Measurements from ENCODE around the gene SLC22A5. TPM values are rescaled to one million over a fixed set of nuclear protein-coding genes. Genes with fewer than 3 reads are reported as not detected.

The SLC22A5 gene
- total and polyA plus RNA-seq, 10 of the 15 experiments (the other 5 are each of a cell fraction or from before 2014, with no cell fraction given): 1.1 to 4.4 (median 2.3) TPM

GRCh38 chr5:132434416-132435286 lies 65.1 kb downstream of the SLC22A5 start:
- POLR2A ChIA-PET: interaction anchor here (1.1 to 6.1 kb wide), 3 partner anchors 8 to 22 kb away, joined by 3 to 76 read pairs (median 25); no protein-coding TSS in a partner anchor
- FAIRE-seq: no peak
- Histone ChIP-seq H4K20me1 (ENCODE audit: control insufficient read depth, insufficient read depth) (no peaks in the 10 kb centered on the region), H3K4me2 (ENCODE audit: control insufficient read depth, insufficient read depth) (no peak overlapping the region), H3K27ac (ENCODE audit: control insufficient read depth, insufficient read depth) (no peak overlapping the region), H3K9ac (ENCODE audit: control insufficient read depth, insufficient read depth, low read length) (no peak overlapping the region), H3K79me2 (ENCODE audit: control insufficient read depth, insufficient read depth, low read length) (peaks cover 69% of the 10 kb centered on the region), H3K36me3 (ENCODE audit: control insufficient read depth in 2 of 2, insufficient read depth in 2 of 2, low read length in 1 of 2) (peaks cover 9 to 20% of the 10 kb centered on the region in 2 experiments; a peak in 3 of 4 replicates), H3K4me1 (ENCODE audit: control insufficient read depth, insufficient read depth, low read length) (peaks cover 44% of the 10 kb centered on the region), H3K27me3 (replicated peaks in 1 of 2; ENCODE audit: control insufficient read depth in 2 of 2, insufficient read depth in 2 of 2, low read length in 1 of 2) (no peaks in the 10 kb centered on the region), H3K9me3 (replicated peaks; ENCODE audit: control insufficient read depth, insufficient read depth, low read length) (peaks cover 2% of the 10 kb centered on the region; the same call in 2 of the 3 replicates), H2AFZ (ENCODE audit: control insufficient read depth, low read depth, low read length) (no peak overlapping the region), H3K4me3 (no peak overlapping the region)
- 90% methylated on average over 12 of the region's 12 CpGs for WGBS (ENCODE audit: insufficient coverage, insufficient replicate concordance, low lambda C conversion rate, missing lambda C conversion rate)
- no peak for DNase-seq (ENCODE audit: low read depth, low spot score)
- no TSS peak for BruUV-seq (replicated peaks)
- SMC1A ChIA-PET (ENCODE audit: uncharacterized antibody, unreplicated experiment): interaction anchor here (1.1 to 18.8 kb wide), 5 partner anchors 8 to 334 kb away, joined by 3 to 300 read pairs (median 5); no protein-coding TSS in a partner anchor
- TF ChIP-seq TARDBP (IDR thresholded peaks at IDR 0.05; ENCODE audit: borderline replicate concordance): no peak
- TF ChIP-seq HSF1 (IDR thresholded peaks at IDR 0.05; ENCODE audit: low read depth, low read length): no peak
- TF ChIP-seq E2F8 (IDR thresholded peaks at IDR 0.05; ENCODE audit: low read depth, partially characterized antibody): no peak
- no peak for TF ChIP-seq MEF2A (IDR thresholded peaks at IDR 0.05; ENCODE audit: insufficient read depth, low read depth, low read length)
- TF ChIP-seq ZNF622 (IDR thresholded peaks at IDR 0.05): no peak
- TF ChIP-seq GATAD2B (conservative IDR thresholded peaks at IDR 0.05; ENCODE audit: low read depth): no peak
- TF ChIP-seq CHD2 (IDR thresholded peaks at IDR 0.05; ENCODE audit: borderline replicate concordance, low read depth, low read length): no peak
- no peak for TF ChIP-seq KLF5 (IDR thresholded peaks at IDR 0.05; ENCODE audit: partially characterized antibody)
- TF ChIP-seq USF1 (IDR thresholded peaks at IDR 0.05; ENCODE audit: borderline replicate concordance, extremely low read length, insufficient read depth, low read depth, low read length): no peak
- TF ChIP-seq ZNF207 (IDR thresholded peaks at IDR 0.05; ENCODE audit: borderline replicate concordance): no peak
- ATAC-seq: no peak
- intact Hi-C loops (cut with micrococcal nuclease; ENCODE audit: unreplicated experiment): no loop called here
- in situ Hi-C loops (cut with MboI): no loop called here
- CTCF ChIA-PET: interaction anchor here (0.8 to 6.2 kb wide), 2 partner anchors 9 to 31 kb away, joined by 3 to 47 read pairs; no protein-coding TSS in a partner anchor
- RAD21 ChIA-PET (ENCODE audit: unreplicated experiment): interaction anchor here (1.0 to 7.0 kb wide), 3 partner anchors 12 to 31 kb away, joined by 3 to 59 read pairs (median 29); no protein-coding TSS in a partner anchor

Data from GM12878 (cell line).